ENCODE results near the gene ANKS3.

Gene ANKS3

GRCh38 chr16:4755687-4756086 is 21.6 kb upstream of the ANKS3 start:
- Histone ChIP-seq H3K36me3 (ENCODE audit: control insufficient read depth in 5 of 5, insufficient read depth in 5 of 5, low read length in 5 of 5) (peaks cover 0 to 83% (median 75%) of the 10 kb centered on the region in 5 donors), H3K9ac (ENCODE audit: low read length in 5 of 5) (no peak overlapping the region), H3K27ac (ENCODE audit: low read depth, low read length) (no peak overlapping the region), H3K4me1 (ENCODE audit: control insufficient read depth in 5 of 5, insufficient read depth in 5 of 5, low read length in 5 of 5) (no peaks in the 10 kb centered on the region), H3K27me3 (ENCODE audit: control insufficient read depth in 5 of 5, insufficient read depth in 4 of 5, low read length in 5 of 5) (no peaks in the 10 kb centered on the region), H3K4me3 (ENCODE audit: low read depth in 1 of 5, low read length in 5 of 5) (no peak overlapping the region), H3K9me3 (ENCODE audit: control insufficient read depth in 5 of 5, low read length in 5 of 5) (peaks cover 0 to 4% (median 0%) of the 10 kb centered on the region in 5 donors)

GRCh38 chr16:4754865-4755264 is 20.8 kb upstream of the ANKS3 start:
- H3K9ac ChIP-seq (ENCODE audit: low read length in 5 of 5) = no peak overlapping the region
- no peaks in the 10 kb centered on the region for H3K27me3 ChIP-seq (ENCODE audit: control insufficient read depth in 5 of 5, insufficient read depth in 4 of 5, low read length in 5 of 5)
- H3K36me3 ChIP-seq (ENCODE audit: control insufficient read depth in 5 of 5, insufficient read depth in 5 of 5, low read length in 5 of 5) = peaks cover 0 to 82% (median 68%) of the 10 kb centered on the region in 5 donors
- peaks cover 0 to 4% (median 0%) of the 10 kb centered on the region in 5 donors for H3K9me3 ChIP-seq (ENCODE audit: control insufficient read depth in 5 of 5, low read length in 5 of 5)
- H3K4me1 ChIP-seq (ENCODE audit: control insufficient read depth in 5 of 5, insufficient read depth in 5 of 5, low read length in 5 of 5) = no peaks in the 10 kb centered on the region
- no peak overlapping the region for H3K27ac ChIP-seq (ENCODE audit: low read depth, low read length)
- H3K4me3 ChIP-seq (ENCODE audit: low read depth in 1 of 5, low read length in 5 of 5) = no peak overlapping the region

GRCh38 chr16:4753227-4753626 is 19.2 kb upstream of the ANKS3 start:
- Histone ChIP-seq H3K27ac (ENCODE audit: low read depth, low read length) (no peak overlapping the region), H3K9me3 (ENCODE audit: control insufficient read depth in 5 of 5, low read length in 5 of 5) (peaks cover 0 to 4% (median 0%) of the 10 kb centered on the region in 5 donors), H3K36me3 (ENCODE audit: control insufficient read depth in 5 of 5, insufficient read depth in 5 of 5, low read length in 5 of 5) (peaks cover 0 to 73% (median 60%) of the 10 kb centered on the region in 5 donors), H3K4me1 (ENCODE audit: control insufficient read depth in 5 of 5, insufficient read depth in 5 of 5, low read length in 5 of 5) (no peaks in the 10 kb centered on the region), H3K27me3 (ENCODE audit: control insufficient read depth in 5 of 5, insufficient read depth in 4 of 5, low read length in 5 of 5) (no peaks in the 10 kb centered on the region), H3K4me3 (ENCODE audit: low read depth in 1 of 5, low read length in 5 of 5) (no peak overlapping the region), H3K9ac (ENCODE audit: low read length in 5 of 5) (no peak overlapping the region)

- peaks cover 0 to 69% (median 58%) of the 10 kb centered on the region in 5 donors for H3K36me3 ChIP-seq (ENCODE audit: control insufficient read depth in 5 of 5, insufficient read depth in 5 of 5, low read length in 5 of 5)
- H3K4me3 ChIP-seq (ENCODE audit: low read depth in 1 of 5, low read length in 5 of 5) = no peak overlapping the region
- no peaks in the 10 kb centered on the region for H3K27me3 ChIP-seq (ENCODE audit: control insufficient read depth in 5 of 5, insufficient read depth in 4 of 5, low read length in 5 of 5)
- H3K9me3 ChIP-seq (ENCODE audit: control insufficient read depth in 5 of 5, low read length in 5 of 5) = peaks cover 0 to 4% (median 0%) of the 10 kb centered on the region in 5 donors
- peaks cover 0 to 1% (median 0%) of the 10 kb centered on the region in 5 donors for H3K4me1 ChIP-seq (ENCODE audit: control insufficient read depth in 5 of 5, insufficient read depth in 5 of 5, low read length in 5 of 5)
- no peak overlapping the region for H3K9ac ChIP-seq (ENCODE audit: low read length in 5 of 5)
- H3K27ac ChIP-seq (ENCODE audit: low read depth, low read length) = no peak overlapping the region
Measured at GRCh38 chr16:4752351-4753100, 18.5 kb upstream of the ANKS3 start.

- H3K9ac ChIP-seq (ENCODE audit: low read length in 5 of 5) = no peak overlapping the region
- peaks cover 0 to 4% (median 0%) of the 10 kb centered on the region in 5 donors for H3K9me3 ChIP-seq (ENCODE audit: control insufficient read depth in 5 of 5, low read length in 5 of 5)
- H3K36me3 ChIP-seq (ENCODE audit: control insufficient read depth in 5 of 5, insufficient read depth in 5 of 5, low read length in 5 of 5) = peaks cover 0 to 61% (median 52%) of the 10 kb centered on the region in 5 donors
- H3K27ac ChIP-seq (ENCODE audit: low read depth, low read length) = no peak overlapping the region
- H3K4me3 ChIP-seq (ENCODE audit: low read depth in 1 of 5, low read length in 5 of 5) = no peak overlapping the region
- H3K4me1 ChIP-seq (ENCODE audit: control insufficient read depth in 5 of 5, insufficient read depth in 5 of 5, low read length in 5 of 5) = peaks cover 0 to 11% (median 9%) of the 10 kb centered on the region in 5 donors
- H3K27me3 ChIP-seq (ENCODE audit: control insufficient read depth in 5 of 5, insufficient read depth in 4 of 5, low read length in 5 of 5) = no peaks in the 10 kb centered on the region
Measured at GRCh38 chr16:4750896-4751295, 16.8 kb upstream of the ANKS3 start.

- no peak overlapping the region for H3K9ac ChIP-seq (ENCODE audit: low read length in 5 of 5)
- H3K36me3 ChIP-seq (ENCODE audit: control insufficient read depth in 5 of 5, insufficient read depth in 5 of 5, low read length in 5 of 5) = peaks cover 0 to 53% (median 44%) of the 10 kb centered on the region in 5 donors
- H3K4me1 ChIP-seq (ENCODE audit: control insufficient read depth in 5 of 5, insufficient read depth in 5 of 5, low read length in 5 of 5) = peaks cover 0 to 11% (median 9%) of the 10 kb centered on the region in 5 donors
- H3K9me3 ChIP-seq (ENCODE audit: control insufficient read depth in 5 of 5, low read length in 5 of 5) = peaks cover 0 to 2% (median 0%) of the 10 kb centered on the region in 5 donors
- no peaks in the 10 kb centered on the region for H3K27me3 ChIP-seq (ENCODE audit: control insufficient read depth in 5 of 5, insufficient read depth in 4 of 5, low read length in 5 of 5)
- no peak overlapping the region for H3K4me3 ChIP-seq (ENCODE audit: low read depth in 1 of 5, low read length in 5 of 5)
- H3K27ac ChIP-seq (ENCODE audit: low read depth, low read length) = no peak overlapping the region
Measured at GRCh38 chr16:4749700-4750257, 15.7 kb upstream of the ANKS3 start.

GRCh38 chr16:4748682-4749411 is 14.8 kb upstream of the ANKS3 start:
- peaks cover 0 to 11% (median 9%) of the 10 kb centered on the region in 5 donors for H3K4me1 ChIP-seq (ENCODE audit: control insufficient read depth in 5 of 5, insufficient read depth in 5 of 5, low read length in 5 of 5)
- H3K36me3 ChIP-seq (ENCODE audit: control insufficient read depth in 5 of 5, insufficient read depth in 5 of 5, low read length in 5 of 5) = peaks cover 0 to 47% (median 40%) of the 10 kb centered on the region in 5 donors
- no peak overlapping the region for H3K4me3 ChIP-seq (ENCODE audit: low read depth in 1 of 5, low read length in 5 of 5)
- no peaks in the 10 kb centered on the region for H3K27me3 ChIP-seq (ENCODE audit: control insufficient read depth in 5 of 5, insufficient read depth in 4 of 5, low read length in 5 of 5)
- no peak overlapping the region for H3K9ac ChIP-seq (ENCODE audit: low read length in 5 of 5)
- no peak overlapping the region for H3K27ac ChIP-seq (ENCODE audit: low read depth, low read length)
- no peaks in the 10 kb centered on the region for H3K9me3 ChIP-seq (ENCODE audit: control insufficient read depth in 5 of 5, low read length in 5 of 5)

- Histone ChIP-seq H3K4me1 (ENCODE audit: control insufficient read depth in 5 of 5, insufficient read depth in 5 of 5, low read length in 5 of 5) (peaks cover 0 to 16% (median 15%) of the 10 kb centered on the region in 5 donors), H3K27me3 (ENCODE audit: control insufficient read depth in 5 of 5, insufficient read depth in 4 of 5, low read length in 5 of 5) (peaks cover 0 to 2% (median 0%) of the 10 kb centered on the region in 5 donors), H3K9ac (ENCODE audit: low read length in 5 of 5) (no peak overlapping the region), H3K27ac (ENCODE audit: low read depth, low read length) (no peak overlapping the region), H3K36me3 (ENCODE audit: control insufficient read depth in 5 of 5, insufficient read depth in 5 of 5, low read length in 5 of 5) (peaks cover 0 to 40% (median 32%) of the 10 kb centered on the region in 5 donors), H3K9me3 (ENCODE audit: control insufficient read depth in 5 of 5, low read length in 5 of 5) (no peaks in the 10 kb centered on the region), H3K4me3 (ENCODE audit: low read depth in 1 of 5, low read length in 5 of 5) (no peak overlapping the region)
Measured at GRCh38 chr16:4747906-4748681, 14.0 kb upstream of the ANKS3 start.

GRCh38 chr16:4746991-4747574 is 13.0 kb upstream of the ANKS3 start:
- Histone ChIP-seq H3K4me1 (ENCODE audit: control insufficient read depth in 5 of 5, insufficient read depth in 5 of 5, low read length in 5 of 5) (peaks cover 0 to 20% (median 18%) of the 10 kb centered on the region in 5 donors), H3K27me3 (ENCODE audit: control insufficient read depth in 5 of 5, insufficient read depth in 4 of 5, low read length in 5 of 5) (peaks cover 0 to 7% (median 4%) of the 10 kb centered on the region in 5 donors), H3K36me3 (ENCODE audit: control insufficient read depth in 5 of 5, insufficient read depth in 5 of 5, low read length in 5 of 5) (peaks cover 0 to 30% (median 22%) of the 10 kb centered on the region in 5 donors), H3K4me3 (ENCODE audit: low read depth in 1 of 5, low read length in 5 of 5) (no peak overlapping the region), H3K27ac (ENCODE audit: low read depth, low read length) (no peak overlapping the region), H3K9ac (ENCODE audit: low read length in 5 of 5) (no peak overlapping the region), H3K9me3 (ENCODE audit: control insufficient read depth in 5 of 5, low read length in 5 of 5) (no peaks in the 10 kb centered on the region)
